ENCODE measurements around the gene AIG1.

Gene AIG1

DNA sequence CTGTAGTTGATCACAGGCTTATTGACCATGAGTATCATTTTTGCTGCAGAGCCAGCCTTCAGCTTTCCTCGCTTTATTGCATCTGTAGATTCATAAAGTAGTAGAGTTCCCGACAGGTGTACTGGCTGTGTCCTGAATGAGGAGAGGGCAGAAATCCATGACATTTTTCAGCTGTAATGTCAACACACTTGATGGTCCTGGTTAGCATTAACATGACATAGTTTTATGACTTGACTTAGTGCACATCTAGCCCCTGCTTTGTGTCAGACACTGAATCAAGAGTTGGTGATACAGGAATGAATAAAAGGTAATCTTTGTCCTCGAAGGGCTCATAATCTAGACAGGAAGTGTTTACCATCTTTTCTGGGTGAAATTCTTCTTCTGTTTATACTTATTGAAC lies 55.0 kb downstream of the AIG1 start:
- Histone ChIP-seq H3K4me1 (ENCODE audit: insufficient read depth, low read length) (no peaks in the 10 kb centered on the region), H3K9me3 (ENCODE audit: control insufficient read depth, insufficient read depth, low read length) (no peaks in the 10 kb centered on the region), H3K36me3 (ENCODE audit: insufficient read depth, low read length) (no peaks in the 10 kb centered on the region; the same call in 1 of the 2 replicates), H3K9ac (ENCODE audit: low read depth, low read length) (no peak overlapping the region)

DNA sequence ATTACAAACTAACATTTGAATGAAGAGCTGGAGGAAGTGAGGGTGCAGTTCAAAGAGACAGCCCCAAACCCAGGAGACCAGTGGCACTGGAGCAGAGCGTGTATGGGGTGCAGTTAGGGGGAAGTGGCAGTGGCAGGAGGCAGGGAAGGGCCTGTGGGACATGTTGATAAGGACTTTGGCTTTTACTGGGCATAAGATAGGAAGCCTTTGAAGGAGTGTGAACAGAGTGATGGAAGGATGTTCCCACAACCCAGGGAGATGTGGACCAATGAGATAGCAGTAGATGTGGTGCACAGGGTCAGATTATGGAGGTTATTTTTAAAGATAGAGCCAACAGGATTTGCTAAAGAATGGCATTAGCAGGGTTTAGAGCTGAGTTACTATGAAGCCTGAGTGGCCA lies 56.4 kb downstream of the AIG1 start:
- 0 out of 2 replicates have a peak, but pooled peaks cover 4% of the 10 kb centered on the region for H3K9me3 ChIP-seq (ENCODE audit: control insufficient read depth, insufficient read depth, low read length)
- H3K9ac ChIP-seq (ENCODE audit: low read depth, low read length) = no peak overlapping the region
- no peaks in the 10 kb centered on the region; the same call in 1 of the 2 replicates for H3K36me3 ChIP-seq (ENCODE audit: insufficient read depth, low read length)
- no peaks in the 10 kb centered on the region for H3K4me1 ChIP-seq (ENCODE audit: insufficient read depth, low read length)

DNA sequence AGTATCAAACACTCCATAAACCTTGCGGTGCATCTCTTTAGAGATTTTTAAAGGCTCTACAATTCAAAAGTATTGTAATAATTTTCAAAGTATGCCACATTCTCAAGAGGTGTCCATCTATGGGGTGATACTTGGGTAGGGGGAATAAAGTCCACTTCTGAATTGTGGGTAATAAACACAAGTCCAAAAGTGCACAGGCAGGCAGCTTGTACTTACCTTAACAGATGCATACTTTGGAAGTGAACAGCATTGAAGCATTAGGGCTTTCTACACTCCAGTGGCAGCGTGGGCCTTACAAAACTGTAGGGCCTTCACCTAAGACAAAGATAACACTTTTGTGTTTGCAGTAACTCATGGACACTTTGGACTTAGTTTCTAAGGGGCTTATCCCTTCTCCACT lies 58.6 kb downstream of the AIG1 start:
- Histone ChIP-seq H3K4me1 (ENCODE audit: insufficient read depth, low read length) (no peaks in the 10 kb centered on the region), H3K9ac (ENCODE audit: low read depth, low read length) (no peak overlapping the region), H3K36me3 (ENCODE audit: insufficient read depth, low read length) (peaks cover 2% of the 10 kb centered on the region; the same call in 1 of the 2 replicates), H3K9me3 (ENCODE audit: control insufficient read depth, insufficient read depth, low read length) (0 out of 2 replicates have a peak, but pooled peaks cover 4% of the 10 kb centered on the region)

DNA sequence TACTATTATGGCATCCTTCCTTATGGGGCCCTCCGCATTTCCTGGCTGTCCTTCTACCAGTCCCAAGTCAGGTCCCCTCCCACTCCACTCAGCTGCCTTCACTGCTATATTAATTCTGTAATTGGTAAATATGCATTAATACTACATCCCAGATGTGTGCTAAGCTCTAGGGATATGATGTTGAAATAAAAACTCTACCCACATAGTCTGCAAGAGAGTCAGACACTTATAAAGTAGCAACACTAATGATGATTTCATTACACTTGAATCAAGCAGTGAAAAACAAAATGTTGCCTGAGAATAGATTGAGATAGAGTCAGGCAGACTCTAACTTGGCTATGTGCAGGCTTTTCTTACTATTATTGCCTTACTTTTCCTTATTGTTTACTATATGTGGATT lies 62.4 kb downstream of the AIG1 start:
- Histone ChIP-seq H3K9me3 (ENCODE audit: control insufficient read depth, insufficient read depth, low read length) (0 out of 2 replicates have a peak, but pooled peaks cover 4% of the 10 kb centered on the region), H3K36me3 (ENCODE audit: insufficient read depth, low read length) (peaks cover 7% of the 10 kb centered on the region; the same call in 1 of the 2 replicates), H3K9ac (ENCODE audit: low read depth, low read length) (no peak overlapping the region), H3K4me1 (ENCODE audit: insufficient read depth, low read length) (no peaks in the 10 kb centered on the region)

DNA sequence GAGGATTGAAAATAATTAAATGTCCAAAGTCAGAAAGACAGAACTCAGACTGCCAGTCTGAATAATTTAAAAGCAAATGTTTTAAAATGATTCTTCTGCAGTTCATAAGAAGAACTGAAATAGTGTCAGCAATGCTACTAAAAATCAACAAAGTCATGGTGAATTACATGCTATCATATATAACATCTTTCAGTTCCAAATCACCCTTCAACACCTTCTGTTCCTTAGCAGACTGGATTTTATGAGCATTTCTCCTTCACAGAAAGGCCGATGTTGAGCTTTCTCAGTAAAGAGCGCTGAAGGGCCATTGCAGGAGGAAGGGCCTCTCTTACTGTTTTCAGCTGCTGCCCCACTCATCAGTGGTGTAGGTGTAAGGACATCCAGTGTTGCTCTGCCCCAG lies 63.3 kb downstream of the AIG1 start:
- H3K4me1 ChIP-seq (ENCODE audit: insufficient read depth, low read length) = no peaks in the 10 kb centered on the region
- no peak overlapping the region for H3K9ac ChIP-seq (ENCODE audit: low read depth, low read length)
- peaks cover 7% of the 10 kb centered on the region; the same call in 1 of the 2 replicates for H3K36me3 ChIP-seq (ENCODE audit: insufficient read depth, low read length)
- 0 out of 2 replicates have a peak, but pooled peaks cover 4% of the 10 kb centered on the region for H3K9me3 ChIP-seq (ENCODE audit: control insufficient read depth, insufficient read depth, low read length)

DNA sequence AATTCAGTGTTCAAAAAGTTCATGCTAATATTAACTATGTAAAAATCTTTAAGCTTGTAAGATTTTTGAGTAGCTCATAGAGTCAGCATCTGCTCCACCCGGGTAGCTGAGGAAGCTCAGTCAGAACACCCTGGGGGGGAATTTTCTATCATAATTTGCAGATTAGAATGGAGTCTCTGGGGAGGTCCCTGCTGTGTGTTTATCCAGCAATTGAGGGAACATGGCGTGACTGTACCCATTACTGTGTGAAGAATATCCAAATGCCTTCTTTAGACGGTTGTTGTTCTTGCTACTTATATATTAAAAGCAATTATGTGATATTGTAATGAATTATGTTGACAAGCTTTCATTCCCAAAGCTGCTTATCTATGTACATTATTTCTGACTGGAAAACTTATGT lies 64.8 kb downstream of the AIG1 start:
- peaks cover 7% of the 10 kb centered on the region; the same call in 1 of the 2 replicates for H3K36me3 ChIP-seq (ENCODE audit: insufficient read depth, low read length)
- H3K9me3 ChIP-seq (ENCODE audit: control insufficient read depth, insufficient read depth, low read length) = peaks cover 4% of the 10 kb centered on the region; the same call in 1 of the 2 replicates
- no peak overlapping the region for H3K9ac ChIP-seq (ENCODE audit: low read depth, low read length)
- H3K4me1 ChIP-seq (ENCODE audit: insufficient read depth, low read length) = no peaks in the 10 kb centered on the region

DNA sequence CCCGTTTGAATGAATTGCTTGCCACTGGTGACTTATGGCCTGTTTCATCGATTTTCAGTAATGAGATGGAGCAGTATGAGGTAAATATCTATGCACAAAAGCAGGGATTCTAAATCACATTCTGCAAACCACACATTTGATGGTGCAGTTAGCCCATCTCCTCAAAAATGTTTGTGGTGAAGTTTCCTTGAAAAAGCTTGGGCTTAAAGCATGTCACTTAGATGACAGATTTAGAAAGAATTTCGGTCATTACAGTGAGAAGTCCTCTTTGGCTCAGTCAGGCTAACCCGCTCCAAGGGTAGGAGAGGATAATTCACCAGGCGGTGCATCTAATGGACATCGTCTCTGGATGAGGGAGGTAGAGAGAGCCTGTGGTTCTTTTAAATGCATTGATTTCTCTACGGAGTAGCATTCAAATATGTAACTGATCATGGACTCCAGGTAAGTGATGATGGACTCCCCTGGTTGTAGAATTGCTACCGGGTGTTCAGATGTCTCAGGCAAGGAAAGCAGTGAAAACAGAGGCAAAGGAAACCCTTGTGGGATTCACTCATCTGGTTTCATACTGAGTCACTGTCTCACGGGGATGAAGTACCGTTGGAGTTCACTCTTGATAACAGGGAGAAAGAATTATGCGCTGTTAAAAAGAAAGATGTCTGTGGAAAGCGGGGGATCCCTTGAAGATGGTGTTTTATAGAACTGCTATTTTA lies 65.3 kb downstream of the AIG1 start:
- no peak overlapping the region for H3K9ac ChIP-seq (ENCODE audit: low read depth, low read length)
- H3K4me1 ChIP-seq (ENCODE audit: insufficient read depth, low read length) = no peaks in the 10 kb centered on the region
- peaks cover 8% of the 10 kb centered on the region; the same call in 1 of the 2 replicates for H3K9me3 ChIP-seq (ENCODE audit: control insufficient read depth, insufficient read depth, low read length)
- H3K36me3 ChIP-seq (ENCODE audit: insufficient read depth, low read length) = peaks cover 7% of the 10 kb centered on the region; the same call in 1 of the 2 replicates

DNA sequence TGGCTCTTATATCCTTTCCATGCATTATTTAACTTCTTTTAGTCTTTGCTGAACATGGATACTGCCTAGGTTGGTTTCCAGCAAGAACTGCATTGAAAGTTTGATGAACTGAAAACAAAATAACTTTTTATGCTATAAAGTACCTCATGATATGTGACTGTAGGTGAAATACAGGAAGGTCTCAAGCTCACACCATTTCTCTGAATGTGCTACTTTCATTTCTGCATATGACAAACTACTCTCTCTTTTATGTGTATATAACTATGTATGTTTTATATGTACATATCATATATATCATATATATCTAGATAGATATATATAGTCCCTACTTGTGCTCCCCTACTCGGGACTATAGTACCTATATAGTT lies 65.9 kb downstream of the AIG1 start:
- Histone ChIP-seq H3K9me3 (ENCODE audit: control insufficient read depth, insufficient read depth, low read length) (peaks cover 4% of the 10 kb centered on the region; the same call in 1 of the 2 replicates), H3K9ac (ENCODE audit: low read depth, low read length) (no peak overlapping the region), H3K36me3 (ENCODE audit: insufficient read depth, low read length) (peaks cover 7% of the 10 kb centered on the region; the same call in 1 of the 2 replicates), H3K4me1 (ENCODE audit: insufficient read depth, low read length) (no peaks in the 10 kb centered on the region)

DNA sequence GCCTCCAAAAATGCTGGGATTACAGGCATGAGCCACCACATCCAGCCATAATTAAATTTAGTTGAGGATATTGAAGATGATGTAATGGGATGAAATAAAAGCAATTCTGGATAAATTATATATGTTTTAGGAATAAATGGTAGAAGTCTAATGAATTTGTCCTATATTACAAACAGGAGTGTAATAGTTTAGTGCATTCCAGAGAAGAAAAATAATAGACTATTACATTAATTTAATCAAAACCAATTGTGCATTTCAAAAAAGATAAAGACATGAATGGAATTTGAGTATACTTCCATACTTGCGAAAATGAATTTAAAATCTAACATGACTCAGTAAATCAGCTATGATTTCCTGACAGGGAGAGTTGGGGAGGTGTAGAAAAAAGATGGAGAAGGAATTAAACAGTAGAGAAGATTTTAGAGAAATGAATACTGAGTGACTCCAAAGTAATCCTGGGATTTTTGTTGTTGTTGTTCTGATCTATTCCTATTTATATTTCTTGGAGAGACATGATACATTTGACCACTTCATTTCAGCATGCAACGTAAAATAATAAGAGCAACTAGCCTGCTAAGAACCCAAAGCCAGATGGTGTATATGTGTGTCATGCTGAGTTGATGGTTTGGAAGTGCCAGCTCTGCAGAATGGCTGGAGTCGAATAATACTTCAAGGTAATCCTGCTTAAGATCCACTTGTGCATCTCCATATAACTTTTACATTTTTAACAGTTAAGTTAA lies 67.4 kb downstream of the AIG1 start:
- Histone ChIP-seq H3K4me1 (ENCODE audit: insufficient read depth, low read length) (no peaks in the 10 kb centered on the region), H3K36me3 (ENCODE audit: insufficient read depth, low read length) (peaks cover 7% of the 10 kb centered on the region; the same call in 1 of the 2 replicates), H3K9ac (ENCODE audit: low read depth, low read length) (no peak overlapping the region), H3K9me3 (ENCODE audit: control insufficient read depth, insufficient read depth, low read length) (peaks cover 4% of the 10 kb centered on the region; the same call in 1 of the 2 replicates)

DNA sequence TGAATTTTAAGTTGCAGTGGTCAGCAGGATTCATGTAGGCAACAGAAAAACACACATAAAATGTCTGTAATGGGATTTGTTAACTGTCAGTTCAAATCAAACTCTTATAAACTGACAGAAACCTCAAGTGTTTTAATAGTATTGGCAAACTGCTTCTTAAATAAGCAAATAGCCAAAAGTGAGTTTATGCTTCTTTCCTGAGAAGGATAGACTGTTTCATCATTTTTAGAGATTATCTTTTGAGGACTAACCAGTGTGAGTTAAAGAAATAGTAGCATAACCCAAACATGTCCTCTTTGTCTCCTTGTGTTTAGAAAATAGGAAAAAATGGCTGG lies 68.0 kb downstream of the AIG1 start:
- peaks cover 7% of the 10 kb centered on the region; the same call in 1 of the 2 replicates for H3K36me3 ChIP-seq (ENCODE audit: insufficient read depth, low read length)
- H3K9ac ChIP-seq (ENCODE audit: low read depth, low read length) = no peak overlapping the region
- peaks cover 4% of the 10 kb centered on the region; the same call in 1 of the 2 replicates for H3K9me3 ChIP-seq (ENCODE audit: control insufficient read depth, insufficient read depth, low read length)
- H3K4me1 ChIP-seq (ENCODE audit: insufficient read depth, low read length) = no peaks in the 10 kb centered on the region

DNA sequence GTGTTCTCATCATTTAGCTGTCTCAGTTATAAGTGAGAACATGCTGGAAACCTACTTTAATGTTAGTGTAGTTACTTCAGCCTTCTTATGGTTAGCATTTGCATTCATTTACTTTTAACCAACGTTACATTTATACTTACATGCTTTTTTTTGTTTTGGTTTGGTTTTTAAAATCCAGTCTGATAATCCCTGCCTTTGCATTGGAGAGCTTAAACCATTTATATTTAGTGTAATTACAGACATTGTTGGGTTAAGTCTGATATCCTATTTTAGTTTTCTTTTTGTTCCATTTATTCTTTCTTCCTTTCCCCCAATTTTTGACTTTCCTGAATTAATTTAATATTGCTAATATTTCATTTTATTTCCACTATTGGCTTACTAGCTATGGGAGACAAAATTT lies 70.2 kb downstream of the AIG1 start:
- no peaks in the 10 kb centered on the region for H3K4me1 ChIP-seq (ENCODE audit: insufficient read depth, low read length)
- H3K9me3 ChIP-seq (ENCODE audit: control insufficient read depth, insufficient read depth, low read length) = peaks cover 4% of the 10 kb centered on the region; the same call in 1 of the 2 replicates
- no peak overlapping the region for H3K9ac ChIP-seq (ENCODE audit: low read depth, low read length)
- H3K36me3 ChIP-seq (ENCODE audit: insufficient read depth, low read length) = peaks cover under 1% of the 10 kb centered on the region; the same call in 1 of the 2 replicates

DNA sequence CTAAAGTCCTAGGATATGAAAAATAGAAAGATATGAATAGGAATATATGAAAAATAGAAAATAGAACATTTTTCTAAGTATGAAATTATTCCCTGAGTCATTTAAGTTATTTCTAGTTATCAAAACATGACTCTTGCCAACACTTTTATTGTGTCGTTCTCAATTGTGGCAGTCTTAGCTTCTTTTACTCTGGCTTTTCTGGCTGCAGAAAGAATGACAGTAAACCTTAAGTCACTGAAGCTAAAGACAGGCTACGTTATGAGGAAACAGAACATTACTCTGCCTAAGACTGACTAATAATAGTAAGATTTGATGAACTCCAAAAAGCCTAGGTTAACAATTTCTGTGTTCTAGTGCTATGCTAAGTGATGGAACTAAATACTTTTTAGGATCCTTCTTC lies 74.6 kb downstream of the AIG1 start:
- Histone ChIP-seq H3K9ac (ENCODE audit: low read depth, low read length) (no peak overlapping the region), H3K36me3 (ENCODE audit: insufficient read depth, low read length) (peaks cover 5% of the 10 kb centered on the region; the same call in 1 of the 2 replicates), H3K9me3 (ENCODE audit: control insufficient read depth, insufficient read depth, low read length) (peaks cover 4% of the 10 kb centered on the region; the same call in 1 of the 2 replicates), H3K4me1 (ENCODE audit: insufficient read depth, low read length) (no peaks in the 10 kb centered on the region)

DNA sequence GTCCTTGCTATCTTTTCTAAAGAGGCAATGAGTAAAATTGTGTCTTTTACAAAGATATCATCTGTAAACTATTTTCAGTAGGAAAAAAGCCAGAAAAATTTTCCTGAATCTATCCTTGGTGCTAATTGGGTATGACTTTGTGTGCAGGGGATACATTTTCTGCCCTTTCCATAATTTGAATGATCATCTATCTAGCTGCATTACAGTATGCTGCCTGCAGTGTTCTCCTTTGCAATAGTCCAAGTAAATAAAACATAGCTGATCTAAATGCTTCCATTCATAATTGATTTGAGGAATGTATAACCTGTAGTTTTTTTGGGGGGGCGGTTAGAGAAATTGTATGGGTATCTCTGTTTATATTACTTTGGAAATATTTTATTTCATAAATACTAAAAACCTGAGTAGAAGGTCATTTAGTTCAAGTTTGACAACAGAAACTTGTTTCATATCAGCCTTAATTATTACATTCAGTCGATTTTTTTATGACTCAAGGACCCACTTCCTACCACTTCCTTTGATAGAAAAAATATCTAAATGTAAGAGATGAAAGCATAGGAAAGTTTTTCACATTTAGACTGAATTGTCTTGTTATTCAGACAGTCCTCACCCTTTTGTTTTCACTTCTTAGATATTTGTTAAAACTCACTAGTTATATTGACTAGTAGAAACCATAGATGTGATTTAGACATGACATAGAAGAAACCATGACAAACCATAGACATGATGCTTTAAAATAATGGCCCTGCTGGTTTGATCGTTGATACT lies 75.3 kb downstream of the AIG1 start:
- H3K4me1 ChIP-seq (ENCODE audit: insufficient read depth, low read length) = no peaks in the 10 kb centered on the region
- H3K36me3 ChIP-seq (ENCODE audit: insufficient read depth, low read length) = peaks cover 5% of the 10 kb centered on the region; the same call in 1 of the 2 replicates
- H3K9me3 ChIP-seq (ENCODE audit: control insufficient read depth, insufficient read depth, low read length) = no peaks in the 10 kb centered on the region
- H3K9ac ChIP-seq (ENCODE audit: low read depth, low read length) = no peak overlapping the region

DNA sequence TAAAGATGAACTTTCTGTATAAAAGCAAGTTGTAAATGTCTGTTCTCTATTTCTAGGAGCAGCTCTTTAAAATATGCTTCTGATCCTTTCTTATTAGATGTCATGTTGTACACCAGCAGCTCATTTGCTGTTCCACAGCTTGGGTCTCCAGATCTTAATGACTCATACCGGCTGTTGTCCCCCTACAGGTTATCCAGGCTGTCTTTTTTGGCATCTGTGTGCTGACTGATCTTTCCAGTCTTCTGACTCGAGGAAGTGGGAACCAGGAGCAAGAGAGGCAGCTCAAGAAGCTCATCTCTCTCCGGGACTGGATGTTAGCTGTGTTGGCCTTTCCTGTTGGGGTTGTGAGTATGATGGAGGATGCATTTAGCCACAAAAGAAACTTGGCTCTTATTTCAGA lies 76.0 kb downstream of the AIG1 start:
- Histone ChIP-seq H3K9ac (ENCODE audit: low read depth, low read length) (no peak overlapping the region), H3K9me3 (ENCODE audit: control insufficient read depth, insufficient read depth, low read length) (no peaks in the 10 kb centered on the region), H3K36me3 (ENCODE audit: insufficient read depth, low read length) (peaks cover 5% of the 10 kb centered on the region; the same call in 1 of the 2 replicates), H3K4me1 (ENCODE audit: insufficient read depth, low read length) (no peaks in the 10 kb centered on the region)

Measured in ES-I3 (cell line).